Calu3 (cell line): ENCODE data around the gene PAPPA2. TPM values are rescaled to one million over a fixed set of nuclear protein-coding genes. Genes with fewer than 3 reads are reported as not detected.

ENCODE experiments used
- BruUV-seq: library from RNA; stranded (reverse); fragments of 400-500 nt; replicated peaks from 2 replicates; lab custom pipeline; 2021; lab: Mats Ljungman, UMichigan
- CTCF ChIA-PET: fragments of 300-600 bp; sonication (Branson Sonifier 250); formaldehyde crosslinking; loops from one replicate; lab custom pipeline; 2022; ENCODE audit warnings: antibody characterized with exemption; lab: Charles Lee
- DNase-seq: peaks from one replicate; pipeline ENCODE4 v3.0.0; 2022
- H3K27ac Mint-ChIP-seq: one replicate; pipeline ENCODE4 v1.8.0; 2022; ENCODE audit warnings: mixed read lengths; ENCODE audit not compliant: unreplicated experiment
- H3K27me3 Mint-ChIP-seq: one replicate; pipeline ENCODE4 v1.8.0; 2022; ENCODE audit warnings: mixed read lengths; ENCODE audit not compliant: unreplicated experiment
- H3K36me3 Mint-ChIP-seq: one replicate; pipeline ENCODE4 v1.8.0; 2022; ENCODE audit warnings: mild to moderate bottlenecking, moderate library complexity, mixed read lengths; ENCODE audit not compliant: insufficient read depth, unreplicated experiment
- H3K4me1 Mint-ChIP-seq: one replicate; pipeline ENCODE4 v1.8.0; 2022; ENCODE audit warnings: mild to moderate bottlenecking, low read depth, mixed read lengths; ENCODE audit not compliant: unreplicated experiment
- H3K4me3 Mint-ChIP-seq: one replicate; pipeline ENCODE4 v1.8.0; 2022; ENCODE audit warnings: mild to moderate bottlenecking, low read depth, moderate library complexity, mixed read lengths; ENCODE audit not compliant: unreplicated experiment
- H3K9me3 Mint-ChIP-seq: one replicate; pipeline ENCODE4 v1.8.0; 2022; ENCODE audit warnings: low read depth, mixed read lengths; ENCODE audit not compliant: unreplicated experiment
- CTCF ChIP-seq: fragments of 200-600 bp; IDR thresholded peaks from one replicate; pipeline ENCODE4 v1.8.0; 2022; ENCODE audit warnings: antibody characterized with exemption; ENCODE audit not compliant: unreplicated experiment
- intact Hi-C: fragments of 100-400 bp; cut with micrococcal nuclease; formaldehyde crosslinking; loops from one replicate; pipeline ENCODE4 v1.10.0; 2022; ENCODE audit not compliant: unreplicated experiment
- total RNA-seq: library from RNA; stranded (reverse); gene quantifications from 2 replicates; pipeline ENCODE4 v1.2.3, GENCODE V29; 2022

Gene PAPPA2
- total RNA-seq, 1 experiment from 2014 or later: 0.14 TPM

GRCh38 chr1:176536588-176536987 lies 73.6 kb downstream of the PAPPA2 start:
- Mint-ChIP-seq H3K9me3 (peaks cover 5% of the 10 kb centered on the region), H3K27me3 (peaks cover 39% of the 10 kb centered on the region), H3K36me3 (no peaks in the 10 kb centered on the region), H3K4me1 (no peaks in the 10 kb centered on the region), H3K4me3 (no peak overlapping the region), H3K27ac (no peak overlapping the region)
- CTCF ChIA-PET: no interaction called here
- no TSS peak for BruUV-seq
- intact Hi-C loops: no loop called here
- TF ChIP-seq CTCF: no peak
- no peak for DNase-seq

- Mint-ChIP-seq H3K27me3 (peaks cover 32% of the 10 kb centered on the region), H3K4me1 (no peaks in the 10 kb centered on the region), H3K4me3 (no peak overlapping the region), H3K9me3 (peaks cover 5% of the 10 kb centered on the region), H3K36me3 (no peaks in the 10 kb centered on the region), H3K27ac (no peak overlapping the region)
- CTCF ChIA-PET: no interaction called here
- BruUV-seq: no TSS peak
- no peak for DNase-seq
- no peak for TF ChIP-seq CTCF
- intact Hi-C loops: no loop called here
These were observed 76.0 kb downstream of the PAPPA2 start for GRCh38 chr1:176539018-176539417.

- no peak for TF ChIP-seq CTCF
- Mint-ChIP-seq H3K4me3 (no peak overlapping the region), H3K4me1 (no peaks in the 10 kb centered on the region), H3K27me3 (peaks cover 31% of the 10 kb centered on the region), H3K9me3 (peaks cover 5% of the 10 kb centered on the region), H3K36me3 (no peaks in the 10 kb centered on the region), H3K27ac (no peak overlapping the region)
- CTCF ChIA-PET: no interaction called here
- no TSS peak for BruUV-seq
- intact Hi-C loops: no loop called here
- DNase-seq: no peak
These were observed 77.5 kb downstream of the PAPPA2 start for GRCh38 chr1:176540428-176540827.

- Mint-ChIP-seq H3K27me3 (peaks cover 27% of the 10 kb centered on the region), H3K4me3 (no peak overlapping the region), H3K4me1 (no peaks in the 10 kb centered on the region), H3K27ac (no peak overlapping the region), H3K9me3 (peaks cover 5% of the 10 kb centered on the region), H3K36me3 (no peaks in the 10 kb centered on the region)
- intact Hi-C loops: no loop called here
- no TSS peak for BruUV-seq
- no peak for DNase-seq
- no peak for TF ChIP-seq CTCF
- CTCF ChIA-PET: no interaction called here
These were observed 78.7 kb downstream of the PAPPA2 start for GRCh38 chr1:176541663-176542062.
